Measurements from ENCODE around the gene ZNF57. TPM values are rescaled to one million over a fixed set of nuclear protein-coding genes. Genes with fewer than 3 reads are reported as not detected.

ZNF57 gene
- total and polyA plus RNA-seq, 9 of the 15 experiments (the other 6 are each of a cell fraction or from before 2014, with no cell fraction given) = 3.9 to 13.5 (median 7.8) TPM

DNA sequence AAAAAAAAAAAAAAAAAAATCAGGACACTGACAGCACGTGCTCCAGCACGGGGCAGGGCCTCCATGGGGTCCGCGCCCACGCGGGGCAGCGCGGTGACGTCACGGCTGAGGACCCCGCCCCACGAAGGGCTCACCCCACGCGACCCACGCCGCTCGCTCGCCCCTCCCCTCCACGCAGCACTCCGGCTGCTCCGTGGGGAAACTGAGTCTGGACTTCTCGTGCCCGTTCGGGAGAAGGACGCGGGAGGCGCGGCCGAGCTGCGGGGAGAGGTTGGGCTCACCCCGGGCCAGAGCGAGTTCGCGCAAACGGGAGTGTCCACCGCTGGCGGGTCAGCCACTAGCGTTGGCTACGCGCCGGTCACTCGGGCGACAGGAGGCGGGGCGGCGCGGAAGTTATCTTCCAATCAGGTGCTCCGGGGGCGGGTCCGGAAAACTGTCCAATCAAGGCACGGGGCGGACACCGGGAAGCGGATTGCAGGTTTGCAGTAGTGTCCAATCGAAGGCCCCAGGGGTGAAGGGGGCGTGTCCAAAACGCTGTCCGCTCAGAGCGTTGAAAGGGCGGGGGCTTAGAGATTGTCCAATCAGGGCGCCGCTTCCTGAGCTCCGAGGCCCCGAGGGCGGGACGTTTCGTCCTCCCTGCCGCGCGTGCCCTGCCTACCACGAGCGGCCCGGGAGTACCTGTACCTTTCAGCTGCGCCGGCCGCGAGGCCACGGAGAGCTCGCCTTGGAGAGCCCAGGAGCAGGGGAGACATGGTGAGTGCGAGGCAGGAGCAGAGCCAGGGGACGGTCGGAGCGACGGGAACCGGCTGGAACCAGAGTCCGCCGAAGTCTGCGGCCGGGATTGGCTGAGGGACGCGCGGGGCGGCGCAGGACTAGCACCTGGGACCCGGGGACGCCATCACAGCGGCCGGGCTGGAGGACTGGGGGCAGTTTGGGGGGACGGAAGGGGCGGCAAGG is at the start of gene ZNF57 (continued):
- TF ChIP-seq HNRNPLL (IDR thresholded peaks at IDR 0.05; ENCODE audit: low read depth, low read length, poor library complexity, severe bottlenecking) (peak; percentile 92), HES1 (IDR thresholded peaks at IDR 0.05; ENCODE audit: low read depth) (no peak), MCM5 (IDR thresholded peaks at IDR 0.05; ENCODE audit: low read depth) (no peak), CBX3 (IDR thresholded peaks at IDR 0.05; ENCODE audit: borderline replicate concordance in 1 of 2, low read length in 2 of 2) (peak in 1 of 2 experiments; percentile 48; a peak in 1 of 3 replicates), CREM (IDR thresholded peaks at IDR 0.05; ENCODE audit: low read depth) (peak; percentile 78), NFXL1 (CRISPR knock-in tag; IDR thresholded peaks at IDR 0.05) (no peak), ZC3H8 (IDR thresholded peaks at IDR 0.05) (no peak), TEAD1 (CRISPR knock-in tag; IDR thresholded peaks at IDR 0.05) (peak in 1 of 2 experiments; percentile 81; a peak in 1 of 4 replicates), TBP (optimal IDR thresholded peaks at IDR 0.05; ENCODE audit: low read depth, low read length) (peak; percentile 71), SIRT6 (IDR thresholded peaks at IDR 0.05; ENCODE audit: low read depth, low read length) (no peak), ZNF609 (CRISPR knock-in tag; IDR thresholded peaks at IDR 0.05; ENCODE audit: borderline replicate concordance) (peak; percentile 42; the same call in 1 of the 2 replicates), RHOXF2B (CRISPR knock-in tag; conservative IDR thresholded peaks at IDR 0.05) (no peak), RFX7 (CRISPR knock-in tag; IDR thresholded peaks at IDR 0.05) (no peak), CXXC5 (CRISPR knock-in tag; IDR thresholded peaks at IDR 0.05) (peak; percentile 82)
- TF ChIP-seq, protein P1, sequence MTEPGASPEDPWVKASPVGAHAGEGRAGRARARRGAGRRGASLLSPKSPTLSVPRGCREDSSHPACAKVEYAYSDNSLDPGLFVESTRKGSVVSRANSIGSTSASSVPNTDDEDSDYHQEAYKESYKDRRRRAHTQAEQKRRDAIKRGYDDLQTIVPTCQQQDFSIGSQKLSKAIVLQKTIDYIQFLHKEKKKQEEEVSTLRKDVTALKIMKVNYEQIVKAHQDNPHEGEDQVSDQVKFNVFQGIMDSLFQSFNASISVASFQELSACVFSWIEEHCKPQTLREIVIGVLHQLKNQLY (CRISPR knock-in tag; conservative IDR thresholded peaks at IDR 0.05) = no peak
- TF ChIP-seq, protein P2, sequence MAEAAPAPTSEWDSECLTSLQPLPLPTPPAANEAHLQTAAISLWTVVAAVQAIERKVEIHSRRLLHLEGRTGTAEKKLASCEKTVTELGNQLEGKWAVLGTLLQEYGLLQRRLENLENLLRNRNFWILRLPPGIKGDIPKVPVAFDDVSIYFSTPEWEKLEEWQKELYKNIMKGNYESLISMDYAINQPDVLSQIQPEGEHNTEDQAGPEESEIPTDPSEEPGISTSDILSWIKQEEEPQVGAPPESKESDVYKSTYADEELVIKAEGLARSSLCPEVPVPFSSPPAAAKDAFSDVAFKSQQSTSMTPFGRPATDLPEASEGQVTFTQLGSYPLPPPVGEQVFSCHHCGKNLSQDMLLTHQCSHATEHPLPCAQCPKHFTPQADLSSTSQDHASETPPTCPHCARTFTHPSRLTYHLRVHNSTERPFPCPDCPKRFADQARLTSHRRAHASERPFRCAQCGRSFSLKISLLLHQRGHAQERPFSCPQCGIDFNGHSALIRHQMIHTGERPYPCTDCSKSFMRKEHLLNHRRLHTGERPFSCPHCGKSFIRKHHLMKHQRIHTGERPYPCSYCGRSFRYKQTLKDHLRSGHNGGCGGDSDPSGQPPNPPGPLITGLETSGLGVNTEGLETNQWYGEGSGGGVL (CRISPR knock-in tag; IDR thresholded peaks at IDR 0.05) = no peak
- TF ChIP-seq, protein P3, sequence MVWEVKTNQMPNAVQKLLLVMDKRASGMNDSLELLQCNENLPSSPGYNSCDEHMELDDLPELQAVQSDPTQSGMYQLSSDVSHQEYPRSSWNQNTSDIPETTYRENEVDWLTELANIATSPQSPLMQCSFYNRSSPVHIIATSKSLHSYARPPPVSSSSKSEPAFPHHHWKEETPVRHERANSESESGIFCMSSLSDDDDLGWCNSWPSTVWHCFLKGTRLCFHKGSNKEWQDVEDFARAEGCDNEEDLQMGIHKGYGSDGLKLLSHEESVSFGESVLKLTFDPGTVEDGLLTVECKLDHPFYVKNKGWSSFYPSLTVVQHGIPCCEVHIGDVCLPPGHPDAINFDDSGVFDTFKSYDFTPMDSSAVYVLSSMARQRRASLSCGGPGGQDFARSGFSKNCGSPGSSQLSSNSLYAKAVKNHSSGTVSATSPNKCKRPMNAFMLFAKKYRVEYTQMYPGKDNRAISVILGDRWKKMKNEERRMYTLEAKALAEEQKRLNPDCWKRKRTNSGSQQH (CRISPR knock-in tag; IDR thresholded peaks at IDR 0.05) = no peak

All from K562 (cell line).